PFSK-1 (cell line): Measurements from ENCODE around the gene DNAH10.

Experiments used
- FOXP2 ChIP-seq: optimal IDR thresholded peaks from 2 replicates; pipeline ENCODE3; 2011; ENCODE audit warnings: borderline replicate concordance, control low read depth, inconsistent platforms; ENCODE audit not compliant: insufficient read depth; ENCODE audit errors: extremely low read length, extremely low read depth
- POLR2AphosphoS5 ChIP-seq: IDR thresholded peaks from 2 replicates; pipeline ENCODE4 v1.6.1; 2012; ENCODE audit warnings: low read depth, mild to moderate bottlenecking, control low read depth, low read length, moderate library complexity
- TAF1 ChIP-seq: IDR thresholded peaks from 2 replicates; pipeline ENCODE4 v1.6.1; 2012; ENCODE audit warnings: low read length, control low read depth, borderline replicate concordance; ENCODE audit not compliant: insufficient read depth
- TF ChIP-seq, protein P1 (sequence below), 2 experiments: IDR thresholded peaks; 2 replicates each; pipeline versions ENCODE4 v1.6.1 to v1.8.0; 2011 to 2012; ENCODE audit warnings: low read depth in 2 of 2, low read length in 2 of 2, control low read depth in 1 of 2, inconsistent platforms in 1 of 2, mild to moderate bottlenecking in 1 of 2, moderate library complexity in 1 of 2; ENCODE audit not compliant: insufficient read depth in 1 of 2

DNA sequence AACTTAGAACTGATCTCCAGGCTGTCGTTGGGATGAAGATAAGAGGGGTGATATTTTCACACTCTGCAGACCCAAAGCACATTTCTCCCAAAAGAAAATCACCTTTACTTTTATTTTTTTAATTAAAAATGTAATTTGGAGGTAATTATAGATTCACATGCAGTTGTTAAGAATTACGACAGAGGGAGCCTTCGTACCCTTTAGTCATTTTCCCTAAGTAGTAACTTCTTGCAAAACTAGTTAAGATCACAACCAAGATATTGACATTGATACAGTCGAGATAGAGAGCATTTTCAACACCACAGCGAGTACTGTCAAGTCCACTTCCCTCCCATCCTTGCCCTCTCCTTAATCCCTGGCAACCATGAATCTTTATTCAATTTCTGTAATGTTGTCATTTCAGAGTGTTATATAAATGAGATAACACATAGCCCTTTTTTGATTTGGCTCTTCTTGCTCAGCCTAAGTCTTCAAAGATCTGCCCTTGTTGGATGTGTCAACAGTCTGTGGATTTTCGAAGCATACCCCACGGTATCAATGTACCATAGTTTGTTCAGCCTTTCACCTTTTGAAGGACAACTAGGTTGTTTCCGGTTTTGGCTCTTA is 39.6 kb downstream of the DNAH10 start:
- TF ChIP-seq POLR2AphosphoS5 (no peak), TAF1 (no peak), FOXP2 (no peak)
- TF ChIP-seq, protein P1, sequence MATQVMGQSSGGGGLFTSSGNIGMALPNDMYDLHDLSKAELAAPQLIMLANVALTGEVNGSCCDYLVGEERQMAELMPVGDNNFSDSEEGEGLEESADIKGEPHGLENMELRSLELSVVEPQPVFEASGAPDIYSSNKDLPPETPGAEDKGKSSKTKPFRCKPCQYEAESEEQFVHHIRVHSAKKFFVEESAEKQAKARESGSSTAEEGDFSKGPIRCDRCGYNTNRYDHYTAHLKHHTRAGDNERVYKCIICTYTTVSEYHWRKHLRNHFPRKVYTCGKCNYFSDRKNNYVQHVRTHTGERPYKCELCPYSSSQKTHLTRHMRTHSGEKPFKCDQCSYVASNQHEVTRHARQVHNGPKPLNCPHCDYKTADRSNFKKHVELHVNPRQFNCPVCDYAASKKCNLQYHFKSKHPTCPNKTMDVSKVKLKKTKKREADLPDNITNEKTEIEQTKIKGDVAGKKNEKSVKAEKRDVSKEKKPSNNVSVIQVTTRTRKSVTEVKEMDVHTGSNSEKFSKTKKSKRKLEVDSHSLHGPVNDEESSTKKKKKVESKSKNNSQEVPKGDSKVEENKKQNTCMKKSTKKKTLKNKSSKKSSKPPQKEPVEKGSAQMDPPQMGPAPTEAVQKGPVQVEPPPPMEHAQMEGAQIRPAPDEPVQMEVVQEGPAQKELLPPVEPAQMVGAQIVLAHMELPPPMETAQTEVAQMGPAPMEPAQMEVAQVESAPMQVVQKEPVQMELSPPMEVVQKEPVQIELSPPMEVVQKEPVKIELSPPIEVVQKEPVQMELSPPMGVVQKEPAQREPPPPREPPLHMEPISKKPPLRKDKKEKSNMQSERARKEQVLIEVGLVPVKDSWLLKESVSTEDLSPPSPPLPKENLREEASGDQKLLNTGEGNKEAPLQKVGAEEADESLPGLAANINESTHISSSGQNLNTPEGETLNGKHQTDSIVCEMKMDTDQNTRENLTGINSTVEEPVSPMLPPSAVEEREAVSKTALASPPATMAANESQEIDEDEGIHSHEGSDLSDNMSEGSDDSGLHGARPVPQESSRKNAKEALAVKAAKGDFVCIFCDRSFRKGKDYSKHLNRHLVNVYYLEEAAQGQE (IDR thresholded peaks at IDR 0.05; ENCODE audit: insufficient read depth in 1 of 2, low read depth in 2 of 2, low read length in 2 of 2) = no peak
